Measurements from ENCODE around the gene COL25A1. TPM values are rescaled to one million over a fixed set of nuclear protein-coding genes. Genes with fewer than 3 reads are reported as not detected.

The COL25A1 gene
- total RNA-seq, 1 donor from 2014 or later: 0.35 TPM

DNA sequence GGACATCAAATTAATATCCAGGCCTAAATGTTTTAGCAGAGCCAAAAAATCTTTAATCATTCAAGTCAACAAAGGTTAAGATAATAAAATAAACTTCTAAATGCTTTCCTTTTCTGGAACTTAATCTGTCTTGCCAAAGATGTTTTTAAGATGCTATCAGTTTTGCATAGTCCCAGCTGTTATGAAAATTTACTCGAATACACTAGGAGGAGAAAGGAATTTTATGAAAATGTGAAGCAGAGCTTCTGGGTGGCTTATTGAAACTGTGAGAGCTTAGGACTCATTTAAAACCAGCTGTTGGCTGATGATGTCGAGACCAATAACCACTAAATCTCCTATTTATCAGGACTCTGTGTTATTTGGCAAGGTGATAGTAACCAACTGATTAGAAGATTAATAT lies 337.4 kb downstream of the COL25A1 start:
- Histone ChIP-seq H3K4me3 (no peak overlapping the region), H3K9me3 (no peaks in the 10 kb centered on the region), H3K27me3 (ENCODE audit: low read depth) (no peaks in the 10 kb centered on the region), H3K4me1 (no peaks in the 10 kb centered on the region), H3K27ac (no peak overlapping the region), H3K36me3 (no peaks in the 10 kb centered on the region)
- ATAC-seq: no peak
- DNase-seq: no peak
- intact Hi-C loops (cut with DNase I): no loop called here
- TF ChIP-seq, protein P1, sequence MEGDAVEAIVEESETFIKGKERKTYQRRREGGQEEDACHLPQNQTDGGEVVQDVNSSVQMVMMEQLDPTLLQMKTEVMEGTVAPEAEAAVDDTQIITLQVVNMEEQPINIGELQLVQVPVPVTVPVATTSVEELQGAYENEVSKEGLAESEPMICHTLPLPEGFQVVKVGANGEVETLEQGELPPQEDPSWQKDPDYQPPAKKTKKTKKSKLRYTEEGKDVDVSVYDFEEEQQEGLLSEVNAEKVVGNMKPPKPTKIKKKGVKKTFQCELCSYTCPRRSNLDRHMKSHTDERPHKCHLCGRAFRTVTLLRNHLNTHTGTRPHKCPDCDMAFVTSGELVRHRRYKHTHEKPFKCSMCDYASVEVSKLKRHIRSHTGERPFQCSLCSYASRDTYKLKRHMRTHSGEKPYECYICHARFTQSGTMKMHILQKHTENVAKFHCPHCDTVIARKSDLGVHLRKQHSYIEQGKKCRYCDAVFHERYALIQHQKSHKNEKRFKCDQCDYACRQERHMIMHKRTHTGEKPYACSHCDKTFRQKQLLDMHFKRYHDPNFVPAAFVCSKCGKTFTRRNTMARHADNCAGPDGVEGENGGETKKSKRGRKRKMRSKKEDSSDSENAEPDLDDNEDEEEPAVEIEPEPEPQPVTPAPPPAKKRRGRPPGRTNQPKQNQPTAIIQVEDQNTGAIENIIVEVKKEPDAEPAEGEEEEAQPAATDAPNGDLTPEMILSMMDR (IDR thresholded peaks at IDR 0.05): no peak

- Histone ChIP-seq H3K4me3 (no peak overlapping the region), H3K9me3 (no peaks in the 10 kb centered on the region), H3K36me3 (no peaks in the 10 kb centered on the region), H3K27me3 (ENCODE audit: low read depth) (no peaks in the 10 kb centered on the region), H3K4me1 (no peaks in the 10 kb centered on the region), H3K27ac (no peak overlapping the region)
- ATAC-seq (no peak), DNase-seq (no peak)
- intact Hi-C loops (cut with DNase I): no loop called here
- TF ChIP-seq, protein P1 (IDR thresholded peaks at IDR 0.05): no peak
These were observed 338.5 kb downstream of the COL25A1 start for GRCh38 chr4:108963910-108964309.

DNA sequence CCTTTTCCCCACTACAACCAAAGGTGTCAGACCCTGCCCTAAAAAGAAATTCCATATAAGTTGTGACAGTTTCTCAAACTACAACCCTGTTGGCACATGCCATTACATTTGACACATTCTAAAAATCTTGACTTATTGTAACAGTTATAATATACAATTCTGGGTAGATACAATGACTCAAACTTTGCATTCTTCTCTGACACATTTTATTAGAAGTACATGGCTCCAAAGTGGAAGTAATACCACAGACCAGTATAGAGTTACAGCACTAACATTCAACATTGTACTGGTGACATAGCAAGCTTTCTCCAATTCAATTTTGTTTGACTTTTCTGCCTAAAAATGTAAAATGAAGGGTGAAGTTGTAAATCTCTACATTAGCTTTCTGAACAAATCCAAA lies 343.0 kb downstream of the COL25A1 start:
- no peaks in the 10 kb centered on the region for H3K36me3 ChIP-seq
- H3K4me1 ChIP-seq: no peaks in the 10 kb centered on the region
- DNase-seq (no peak), ATAC-seq (no peak)
- H3K9me3 ChIP-seq: no peaks in the 10 kb centered on the region
- intact Hi-C loops (cut with DNase I): no loop called here
- H3K27me3 ChIP-seq (ENCODE audit: low read depth): no peaks in the 10 kb centered on the region
- no peak overlapping the region for H3K4me3 ChIP-seq
- TF ChIP-seq, protein P1 (IDR thresholded peaks at IDR 0.05): no peak
- no peak overlapping the region for H3K27ac ChIP-seq

DNA sequence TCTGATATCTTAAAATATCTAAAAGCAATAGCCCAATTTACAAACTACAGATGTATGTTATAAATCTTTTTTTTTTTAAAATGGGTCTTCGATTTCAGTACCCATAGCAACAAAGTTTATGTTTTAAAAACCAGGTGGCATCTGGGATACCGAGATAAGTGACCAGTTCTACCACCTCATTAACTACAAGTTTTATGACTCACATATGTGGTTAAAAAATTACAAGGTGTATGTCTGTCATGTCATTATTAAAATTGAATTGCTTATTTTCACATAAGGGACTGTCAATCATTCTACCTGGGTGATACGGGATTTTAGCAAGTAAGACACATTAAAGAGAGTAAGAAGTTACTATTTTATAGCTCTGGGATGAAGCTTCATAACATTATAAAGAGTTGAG lies 347.6 kb downstream of the COL25A1 start:
- no peaks in the 10 kb centered on the region for H3K9me3 ChIP-seq
- H3K27me3 ChIP-seq (ENCODE audit: low read depth): no peaks in the 10 kb centered on the region
- no peaks in the 10 kb centered on the region for H3K4me1 ChIP-seq
- intact Hi-C loops (cut with DNase I): no loop called here
- no peak for DNase-seq
- no peak for ATAC-seq
- H3K36me3 ChIP-seq: no peaks in the 10 kb centered on the region
- H3K27ac ChIP-seq: no peak overlapping the region
- TF ChIP-seq, protein P1 (IDR thresholded peaks at IDR 0.05): no peak
- no peak overlapping the region for H3K4me3 ChIP-seq

- Histone ChIP-seq H3K36me3 (no peaks in the 10 kb centered on the region), H3K4me1 (no peaks in the 10 kb centered on the region), H3K27ac (no peak overlapping the region), H3K9me3 (no peaks in the 10 kb centered on the region), H3K27me3 (ENCODE audit: low read depth) (no peaks in the 10 kb centered on the region), H3K4me3 (no peak overlapping the region)
- ATAC-seq (no peak), DNase-seq (no peak)
- intact Hi-C loops (cut with DNase I): no loop called here
- TF ChIP-seq, protein P1 (IDR thresholded peaks at IDR 0.05): no peak
These were observed 348.5 kb downstream of the COL25A1 start for GRCh38 chr4:108953941-108954340.
